ENCODE results near the gene AFF3.

DNA sequence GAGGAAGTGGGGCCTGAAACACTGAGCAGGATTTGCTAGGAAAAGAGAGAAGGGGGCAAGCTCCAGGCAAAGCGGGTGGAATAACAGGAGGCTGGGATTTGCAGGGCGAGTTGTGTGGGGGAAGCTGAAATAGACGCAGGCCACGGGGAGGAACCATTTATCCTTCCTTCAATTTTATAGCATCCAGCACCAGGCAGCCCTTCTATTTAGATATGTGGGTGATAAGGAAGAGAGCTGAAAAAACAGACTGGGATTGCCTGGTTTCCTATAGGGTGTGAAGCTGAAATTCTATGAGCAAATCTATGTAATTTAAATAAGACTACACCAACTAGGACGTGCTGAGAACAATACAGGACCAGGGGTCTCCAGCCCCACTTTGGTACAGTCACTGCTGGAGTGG lies 520.6 kb downstream of the AFF3 start:
- TF ChIP-seq SIN3A (IDR thresholded peaks at IDR 0.05; ENCODE audit: borderline replicate concordance, insufficient read depth, low read length) (no peak), TAF1 (IDR thresholded peaks at IDR 0.05; ENCODE audit: borderline replicate concordance, insufficient read depth, low read length) (no peak)

All from PFSK-1 (cell line).